NCI-H1092 treated with DMSO at 0.1 percent for 48 hours (cell line): ENCODE measurements around the gene OOSP2.
"Not testable (repeated sequence)": the region's sequence is repeated elsewhere in the genome, so short reads cannot be mapped to it uniquely, and the experiment has no call there.

ENCODE experiments used
- DNase-seq: peaks from one replicate; lab custom pipeline; 2025; lab: John Stamatoyannopoulos, UW

The OOSP2 gene

DNA sequence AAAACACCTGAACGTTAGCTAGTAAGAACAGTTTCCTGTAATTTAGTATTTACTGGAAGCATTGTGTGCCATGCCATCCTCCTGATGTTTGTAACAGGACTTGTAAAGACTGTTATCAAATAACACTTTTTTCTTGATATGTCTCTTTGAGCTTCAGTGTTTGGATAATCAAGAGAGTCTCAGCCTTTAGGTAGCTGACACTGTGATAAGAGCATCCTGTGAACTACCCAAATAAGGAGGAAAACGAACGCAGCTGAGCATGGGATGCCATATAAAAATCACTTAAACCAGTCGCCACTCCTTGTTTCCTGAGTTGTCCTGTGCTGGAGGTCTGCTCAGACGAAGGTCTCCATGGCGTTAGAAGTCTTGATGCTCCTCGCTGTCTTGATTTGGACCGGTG, at the start of gene OOSP2:
Gene OOSP2 (plus strand): TSS at position 301 of the 400 bp plus-strand sequence. CDS start 51 bp downstream, at position 352.
- DNase-seq = no peak

- DNase-seq = no peak
These were observed 49.8 kb upstream of the OOSP2 start for GRCh38 chr11:59990421-59990820.

DNA sequence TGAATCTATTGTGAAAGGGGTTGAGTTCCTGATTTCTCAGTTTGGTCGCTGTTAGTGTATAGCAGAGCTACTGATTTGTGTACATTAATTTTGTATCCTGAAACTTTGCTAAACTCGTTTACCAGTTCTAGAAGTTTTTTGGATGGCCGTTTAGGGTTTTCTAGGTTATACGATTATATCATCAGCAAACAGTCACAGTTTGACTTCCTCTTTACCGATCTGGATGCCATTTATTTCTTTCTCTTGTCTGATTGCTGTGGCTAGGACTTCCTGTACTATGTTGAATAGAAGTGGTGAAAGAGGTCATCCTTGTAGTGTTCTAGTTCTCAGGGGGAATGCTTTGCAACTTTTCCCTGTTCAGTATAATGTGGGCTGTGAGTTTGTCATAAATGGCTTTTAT, 47.8 kb upstream of the OOSP2 start:
- no peak for DNase-seq

DNA sequence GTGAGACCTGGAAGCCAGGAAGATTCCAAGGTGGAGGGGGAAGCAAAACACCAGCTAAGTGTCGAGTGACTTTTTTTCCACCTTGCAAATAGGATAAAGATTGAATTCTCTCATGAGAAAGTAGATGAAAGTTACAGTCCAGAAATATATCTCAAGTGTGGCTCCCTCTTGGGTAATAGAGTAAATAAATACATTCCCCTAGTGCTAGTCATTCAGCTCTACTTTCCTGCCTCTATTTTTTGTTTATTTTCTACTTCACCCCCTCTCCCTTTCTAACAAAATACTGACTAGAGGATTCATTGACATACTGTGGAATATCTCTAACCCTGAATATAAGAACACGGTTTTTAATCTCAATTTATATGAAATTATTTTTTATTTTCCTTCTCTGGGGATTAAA, 42.4 kb upstream of the OOSP2 start:
- no peak for DNase-seq

GRCh38 chr11:59999691-60000090, 40.5 kb upstream of the OOSP2 start:
- DNase-seq = no peak

GRCh38 chr11:60003729-60004128, 36.5 kb upstream of the OOSP2 start:
- DNase-seq = no peak

GRCh38 chr11:60005360-60005759, 34.8 kb upstream of the OOSP2 start:
- DNase-seq = no peak

GRCh38 chr11:60016881-60017280, 23.3 kb upstream of the OOSP2 start, which contains the start of gene OOSP4B:
Gene OOSP4B, plus strand, starts transcription at chr11:60017181.
- no peak for DNase-seq

DNA sequence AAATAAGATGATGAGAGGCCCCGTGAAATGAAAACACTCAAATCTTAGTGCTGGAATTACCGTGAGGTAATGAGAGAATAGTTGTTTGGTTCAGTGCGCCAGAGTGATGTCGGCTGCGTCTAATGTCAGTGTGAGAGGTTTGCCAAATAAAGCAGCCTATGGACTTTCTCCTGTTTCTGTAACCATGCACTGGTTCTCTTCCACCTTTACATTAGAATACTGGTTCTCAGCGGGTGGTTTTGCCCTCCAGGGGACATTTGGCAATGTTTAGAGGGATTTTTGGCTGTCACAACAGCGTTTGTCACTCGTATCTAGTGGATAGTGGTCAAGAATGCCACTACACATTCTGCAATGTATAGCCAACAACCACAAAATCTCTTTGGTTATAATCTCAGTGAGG, 22.2 kb upstream of the OOSP2 start:
- no peak for DNase-seq

DNA sequence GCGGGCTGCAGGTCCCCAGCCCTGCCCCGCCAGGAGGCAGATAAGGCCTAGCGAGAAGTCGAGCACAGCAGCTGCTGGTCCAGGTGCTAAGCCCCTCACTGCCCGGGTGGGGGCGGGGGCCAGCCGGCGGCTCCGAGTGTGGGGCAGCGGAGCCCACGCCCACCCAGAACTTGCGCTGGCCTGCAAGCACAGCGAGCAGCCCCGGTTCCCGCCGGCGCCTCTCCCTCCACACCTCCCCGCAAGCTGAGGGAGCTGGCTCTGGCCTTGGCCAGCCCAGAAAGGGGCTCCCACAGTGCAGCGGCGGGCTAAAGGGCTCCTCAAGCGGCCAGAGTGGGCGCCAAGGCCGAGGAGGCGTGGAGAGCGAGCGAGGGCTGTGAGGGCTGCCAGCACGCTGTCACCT, 19.8 kb upstream of the OOSP2 start:
- not testable (repeated sequence) for DNase-seq

DNA sequence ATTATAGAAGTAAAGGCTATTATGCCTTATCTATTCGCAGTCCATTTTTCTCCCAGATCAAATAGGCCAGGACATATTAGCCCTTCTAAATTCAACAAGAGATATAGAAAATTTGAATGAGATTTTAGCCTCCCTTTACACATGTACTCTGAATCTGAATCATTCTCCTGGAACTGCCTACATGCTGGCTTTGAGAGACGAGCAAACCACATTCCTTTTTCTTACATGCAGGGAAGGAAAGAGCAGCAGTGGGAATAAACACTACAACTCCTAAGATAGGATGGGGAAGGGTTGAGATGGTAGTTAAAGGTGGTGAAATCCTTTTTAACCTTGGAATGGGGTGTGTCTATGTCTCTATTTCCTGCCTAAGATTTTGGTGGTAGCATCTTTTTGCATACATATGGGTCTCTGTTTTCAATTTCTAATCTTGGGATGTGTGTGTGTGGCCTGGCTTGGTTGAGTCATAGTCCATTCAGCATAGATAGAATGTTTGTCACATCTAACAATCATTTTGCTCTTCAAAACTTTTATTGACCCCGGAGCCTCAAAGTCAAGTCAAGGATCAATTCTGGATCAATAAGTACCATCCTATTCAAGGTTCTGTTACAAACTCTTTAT, 11.1 kb upstream of the OOSP2 start:
- no peak for DNase-seq

DNA sequence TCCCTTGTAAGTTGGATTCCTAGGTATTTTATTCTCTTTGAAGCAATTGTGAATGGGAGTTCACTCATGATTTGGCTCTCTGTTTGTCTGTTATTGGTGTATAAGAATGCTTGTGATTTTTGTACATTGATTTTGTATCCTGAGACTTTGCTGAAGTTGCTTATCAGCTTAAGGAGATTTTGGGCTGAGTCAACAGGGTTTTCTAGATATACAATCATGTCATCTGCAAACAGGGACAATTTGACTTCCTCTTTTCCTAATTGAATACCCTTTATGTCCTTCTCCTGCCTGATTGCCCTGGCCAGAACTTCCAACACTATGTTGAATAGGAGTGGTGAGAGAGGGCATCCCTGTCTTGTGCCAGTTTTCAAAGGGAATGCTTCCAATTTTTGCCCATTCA, 10.2 kb downstream of the OOSP2 start:
- DNase-seq = not testable (repeated sequence)

- not testable (repeated sequence) for DNase-seq
These were observed 10.6 kb downstream of the OOSP2 start for GRCh38 chr11:60050839-60051238.

DNA sequence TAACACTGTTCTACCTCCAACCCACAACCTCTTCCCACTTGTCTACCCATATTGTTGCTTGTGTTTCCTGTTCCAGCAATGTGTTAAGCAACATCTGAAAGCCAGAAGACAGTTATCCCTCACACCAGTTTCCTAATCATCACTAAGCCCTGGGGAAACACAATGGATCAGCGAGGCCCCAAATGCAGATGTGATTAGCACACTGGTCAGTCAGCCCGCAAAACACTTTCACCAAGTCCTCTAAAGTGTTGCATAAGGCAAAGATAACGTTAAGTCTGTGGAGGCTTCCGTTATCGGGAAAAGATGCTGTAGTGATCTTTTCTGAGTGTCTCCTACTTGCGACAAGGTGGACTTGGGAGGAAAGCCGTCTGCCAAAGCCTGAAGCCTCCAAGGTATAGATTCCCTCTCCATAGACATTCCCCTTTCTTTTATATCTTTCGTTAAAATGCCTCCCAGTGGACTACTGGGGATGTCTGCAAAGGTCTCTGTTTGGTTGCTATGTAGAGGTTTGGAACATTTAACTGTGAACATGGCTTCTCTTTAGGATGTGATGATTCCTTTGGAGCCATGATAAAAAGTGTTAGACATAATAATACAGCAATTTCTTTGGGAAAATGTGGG, 16.2 kb downstream of the OOSP2 start, which contains the start of gene MS4A3:
Gene MS4A3 (plus strand): TSS at position 317 of the 621 bp plus-strand sequence. CDS start 4,496 bp downstream, outside the sequence.
- no peak for DNase-seq

DNA sequence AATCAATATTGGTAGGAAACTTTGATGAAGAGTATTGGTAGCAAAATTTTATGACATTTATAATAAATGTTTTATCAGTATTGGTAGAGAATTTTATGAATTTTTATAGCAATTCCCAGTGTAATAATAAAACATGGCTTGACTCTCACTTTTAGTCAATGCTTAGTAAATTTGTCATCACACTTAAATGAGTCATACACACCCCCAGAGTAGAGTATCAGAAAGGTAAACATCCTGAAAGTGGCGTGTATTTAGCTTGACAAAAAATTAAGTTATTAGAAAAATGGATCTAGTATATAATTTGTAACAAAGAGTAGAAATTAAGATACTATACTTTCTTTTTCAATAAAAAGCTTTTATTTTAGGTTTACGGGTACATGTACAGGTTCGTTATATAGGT, 18.8 kb downstream of the OOSP2 start:
- no peak for DNase-seq

DNA sequence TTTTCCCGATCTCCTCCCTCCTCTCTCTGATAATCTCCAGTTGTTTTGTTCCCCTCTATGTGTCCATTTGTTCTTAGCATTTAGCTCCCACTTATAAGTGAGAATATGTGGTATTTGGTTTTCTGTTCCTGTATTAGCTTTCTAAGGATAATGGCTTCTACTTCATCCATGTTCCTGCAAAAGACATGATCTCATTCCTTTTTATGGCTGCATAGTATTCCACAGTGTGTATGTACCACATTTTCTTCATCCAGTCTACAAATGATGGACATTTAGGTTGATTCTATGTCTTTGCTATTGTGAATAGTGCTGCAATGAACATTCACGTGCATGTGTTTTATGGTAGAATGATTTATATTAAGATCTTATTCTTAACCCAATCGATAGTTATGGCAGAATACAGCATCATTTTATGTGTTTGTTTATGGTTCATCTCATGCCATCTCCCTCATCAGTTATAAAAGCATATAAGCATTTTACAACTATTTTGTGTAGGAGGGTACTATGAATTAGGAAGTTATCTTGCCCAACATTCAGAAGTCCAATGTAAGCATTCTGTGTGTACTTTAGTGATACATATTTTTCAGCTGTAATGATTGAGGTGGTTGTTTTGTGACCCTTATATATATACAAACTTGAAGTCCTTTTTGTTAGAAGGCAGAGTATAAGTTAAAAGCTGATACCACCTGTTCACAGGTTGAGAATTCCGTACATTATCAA, 19.5 kb downstream of the OOSP2 start:
- no peak for DNase-seq

DNA sequence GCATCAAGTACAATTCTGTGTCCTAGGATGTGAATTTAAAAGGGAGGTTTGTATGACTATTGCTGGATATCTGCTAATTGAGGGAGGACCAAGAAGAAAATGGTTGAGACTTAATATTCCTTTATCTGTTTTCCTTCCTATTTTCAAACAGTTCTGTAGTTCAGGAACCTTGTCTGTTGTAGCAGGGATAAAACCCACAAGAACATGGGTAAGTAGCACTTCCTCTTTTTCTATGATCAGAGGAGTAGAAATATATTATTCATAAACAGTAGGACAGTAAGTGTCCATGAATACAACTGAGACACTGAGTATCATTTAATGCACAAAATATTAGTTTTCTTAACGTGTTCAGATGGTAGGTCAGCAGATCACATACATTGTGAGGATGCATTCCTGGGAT, 23.9 kb downstream of the OOSP2 start:
- DNase-seq = no peak

- DNase-seq = no peak
These were observed 25.6 kb downstream of the OOSP2 start for GRCh38 chr11:60065801-60066200.

GRCh38 chr11:60069450-60069849, 29.2 kb downstream of the OOSP2 start:
- no peak for DNase-seq

- not testable (repeated sequence) for DNase-seq
These were observed 31.4 kb downstream of the OOSP2 start for GRCh38 chr11:60071644-60072043.

GRCh38 chr11:60077216-60077817, 37.1 kb downstream of the OOSP2 start:
- no peak for DNase-seq

GRCh38 chr11:60077981-60078380, 37.8 kb downstream of the OOSP2 start:
- no peak for DNase-seq

DNA sequence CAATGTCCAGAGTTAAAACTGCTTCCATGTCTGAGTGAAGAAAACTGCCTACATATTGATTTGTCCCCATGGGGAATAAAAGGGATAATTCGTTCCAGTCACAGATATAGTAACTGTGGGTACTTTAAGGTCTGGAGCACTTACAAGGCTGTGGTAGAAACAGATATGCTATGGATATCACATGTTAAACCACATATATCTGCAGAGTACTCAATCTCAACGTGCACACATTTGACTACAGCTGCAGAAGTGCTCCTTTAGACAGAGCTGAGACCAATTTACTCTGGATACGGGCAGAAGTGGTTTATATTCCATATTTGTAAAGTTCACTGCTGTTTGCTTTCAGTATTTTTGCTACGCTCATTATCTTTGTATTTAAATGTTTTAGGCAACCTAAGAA, 38.5 kb downstream of the OOSP2 start:
- no peak for DNase-seq
